Right cardiac atrium (tissue), 5 donors: Measurements from ENCODE around the gene CHAC2. TPM values are rescaled to one million over a fixed set of nuclear protein-coding genes. Genes with fewer than 3 reads are reported as not detected.
A peak's percentile ranks its signal among the peaks of the same experiment; 100 is the strongest.
"Not testable (repeated sequence)": the region's sequence is repeated elsewhere in the genome, so short reads cannot be mapped to it uniquely, and the experiment has no call there.

Experiments used
- ATAC-seq, 2 donors: fragments of 200-7000 bp; cut with Tn5 transposase; one replicate each; pipeline versions ENCODE4 v1.8.0 to v1.9.1; 2020; ENCODE audit warnings: moderate library complexity in 2 of 2, mild to moderate bottlenecking in 1 of 2
- DNase-seq, 3 donors: peaks; one replicate each; pipeline ENCODE4 v3.0.0-alpha.2; 2020
- H3K27ac ChIP-seq: one replicate; pipeline ENCODE4 v1.5.1; 2013; ENCODE audit warnings: mild to moderate bottlenecking, low read length, control low read depth, moderate library complexity
- H3K27me3 ChIP-seq: one replicate; pipeline ENCODE4 v1.6.1; 2013; ENCODE audit not compliant: control insufficient read depth, insufficient read depth
- H3K4me1 ChIP-seq: one replicate; pipeline ENCODE4 v1.6.1; 2013; ENCODE audit warnings: low read length; ENCODE audit not compliant: control insufficient read depth, insufficient read depth
- H3K4me3 ChIP-seq: one replicate; pipeline ENCODE4 v1.5.1; 2013; ENCODE audit warnings: low read length, control low read depth
- H3K9me3 ChIP-seq: one replicate; pipeline ENCODE4 v1.6.1; 2013; ENCODE audit warnings: low read length; ENCODE audit not compliant: control insufficient read depth
- WGBS: extraction: QIAGEN DNeasy Blood & Tissue Kit; methylation state at CpG from one replicate; pipeline ENCODE4 v1.1.7; 2013; 5-methylcytosine and 5-hydroxymethylcytosine counted together
- intact Hi-C, 4 donors: fragments of 100-400 bp; cut with DNase I; formaldehyde crosslinking; loops; one replicate each; pipeline versions ENCODE4 v1.11.0 to v1.14.0; 2022 to 2023
- polyA plus RNA-seq: library from polyadenylated mRNA; stranded (reverse); fragments of 200-250 nt; gene quantifications from one replicate; pipeline ENCODE4 v1.2.3, GENCODE V29; 2013
- total RNA-seq, 4 donors: library from RNA; stranded (reverse); fragmentation: NEBNext Ultra II Directional; extraction: Animal tissue kit (Norgen Biotek cat#: 25700); gene quantifications; one replicate each; pipeline ENCODE4 v1.2.1, GENCODE V29; 2021
- donor health status: healthy with polysubstance abuse.
- donor health status: DM: no; HTN: yes; CAD: no.
- donor health status: DM: no; HTN: no; CAD: no.
- donor health status: DM: no; HTN: yes; CAD: no; lungs with severe emphysema.
- donor health status: DM: yes; HTN: yes; CAD: no.

The CHAC2 gene
- total and polyA plus RNA-seq, 5 donors, result 2.1 to 3.8 (median 3.5) TPM

GRCh38 chr2:53802617-53803151, 35.1 kb downstream of the CHAC2 start:
- Histone ChIP-seq H3K4me1 (no peaks in the 10 kb centered on the region), H3K9me3 (no peaks in the 10 kb centered on the region), H3K27me3 (no peaks in the 10 kb centered on the region), H3K4me3 (no peak overlapping the region), H3K27ac (no peak overlapping the region)
- DNase-seq (no peak), ATAC-seq (no peak)
- WGBS, result 46% methylated on average over 7 of the region's 7 CpGs
- intact Hi-C loops, result no loop called here

GRCh38 chr2:53811601-53812000, 44.0 kb downstream of the CHAC2 start:
- no peaks in the 10 kb centered on the region for H3K27me3 ChIP-seq
- H3K4me1 ChIP-seq, result no peaks in the 10 kb centered on the region
- H3K4me3 ChIP-seq, result no peak overlapping the region
- H3K27ac ChIP-seq, result no peak overlapping the region
- WGBS, result 86% methylated on average over 3 of the region's 3 CpGs
- H3K9me3 ChIP-seq, result no peaks in the 10 kb centered on the region
- DNase-seq (no peak), ATAC-seq (no peak)
- intact Hi-C loops, result no loop called here

GRCh38 chr2:53813151-53813550, 45.5 kb downstream of the CHAC2 start:
- Histone ChIP-seq H3K27ac (no peak overlapping the region), H3K27me3 (no peaks in the 10 kb centered on the region), H3K4me3 (no peak overlapping the region), H3K9me3 (no peaks in the 10 kb centered on the region), H3K4me1 (no peaks in the 10 kb centered on the region)
- ATAC-seq, result no peak
- intact Hi-C loops, result no loop called here
- DNase-seq, result no peak

- DNase-seq, result no peak
- WGBS, result 89% methylated on average over 3 of the region's 3 CpGs
These were observed 51.3 kb downstream of the CHAC2 start for GRCh38 chr2:53818854-53819435.

GRCh38 chr2:53819634-53820033, 52.0 kb downstream of the CHAC2 start:
- Histone ChIP-seq H3K27me3 (no peaks in the 10 kb centered on the region), H3K9me3 (no peaks in the 10 kb centered on the region), H3K4me3 (no peak overlapping the region), H3K4me1 (no peaks in the 10 kb centered on the region), H3K27ac (no peak overlapping the region)
- ATAC-seq (no peak), DNase-seq (no peak)
- intact Hi-C loops, result no loop called here
- WGBS, result 88% methylated on average over 4 of the region's 4 CpGs

More at GRCh38 chr2:53818854-53819435, 51.3 kb downstream of the CHAC2 start:
- Histone ChIP-seq H3K27me3 (no peaks in the 10 kb centered on the region), H3K9me3 (no peaks in the 10 kb centered on the region), H3K4me1 (no peaks in the 10 kb centered on the region), H3K4me3 (no peak overlapping the region), H3K27ac (no peak overlapping the region)
- intact Hi-C loops, result no loop called here
- no peak for ATAC-seq

- H3K9me3 ChIP-seq, result no peaks in the 10 kb centered on the region
- DNase-seq (no peak), ATAC-seq (no peak)
- 90% methylated on average over 9 of the region's 9 CpGs for WGBS
- no peak overlapping the region for H3K27ac ChIP-seq
- H3K4me1 ChIP-seq, result no peaks in the 10 kb centered on the region
- H3K27me3 ChIP-seq, result no peaks in the 10 kb centered on the region
- H3K4me3 ChIP-seq, result no peak overlapping the region
- intact Hi-C loops, result no loop called here
These were observed 52.4 kb downstream of the CHAC2 start for GRCh38 chr2:53820048-53820447.

GRCh38 chr2:53820711-53821110, 53.1 kb downstream of the CHAC2 start:
- H3K4me3 ChIP-seq, result no peak overlapping the region
- no peak overlapping the region for H3K27ac ChIP-seq
- H3K27me3 ChIP-seq, result no peaks in the 10 kb centered on the region
- WGBS, result 93% methylated on average over 4 of the region's 4 CpGs
- intact Hi-C loops, result no loop called here
- H3K4me1 ChIP-seq, result no peaks in the 10 kb centered on the region
- H3K9me3 ChIP-seq, result no peaks in the 10 kb centered on the region
- ATAC-seq (peak; percentile 27 to 31), DNase-seq (no peak)

GRCh38 chr2:53821810-53822209, 54.2 kb downstream of the CHAC2 start:
- no peak overlapping the region for H3K27ac ChIP-seq
- ATAC-seq (no peak), DNase-seq (no peak)
- no peak overlapping the region for H3K4me3 ChIP-seq
- H3K4me1 ChIP-seq, result no peaks in the 10 kb centered on the region
- intact Hi-C loops, result no loop called here
- H3K27me3 ChIP-seq, result no peaks in the 10 kb centered on the region
- no peaks in the 10 kb centered on the region for H3K9me3 ChIP-seq
- 88% methylated on average over 6 of the region's 6 CpGs for WGBS

GRCh38 chr2:53823639-53824038, 56.0 kb downstream of the CHAC2 start:
- intact Hi-C loops, ATAC-seq, DNase-seq, H3K27ac ChIP-seq, H3K4me1 ChIP-seq, H3K27me3 ChIP-seq, H3K4me3 ChIP-seq, H3K9me3 ChIP-seq: not testable (repeated sequence)
- WGBS, result 88% methylated on average over 9 of the region's 9 CpGs

Other genes starting within 250 kb of the CHAC2 start
- 10 to 100 TPM; 10.0 to 18.0 (median 15.7) TPM for gene ASB3, start 19.1 kb downstream of the CHAC2 start, total RNA-seq
- 8.2 TPM for gene ASB3, start 19.1 kb downstream of the CHAC2 start, polyA plus RNA-seq
- gene ERLEC1, start 19.2 kb downstream of the CHAC2 start, total RNA-seq, result 10 to 100 TPM; 39.7 to 45.8 (median 40.5) TPM
- 29.1 TPM for gene ERLEC1, start 19.2 kb downstream of the CHAC2 start, polyA plus RNA-seq
- 1 to 10 TPM in 3 of 4 donors, under 1 TPM in 1; 0.85 to 2.2 (median 1.2) TPM for gene GPR75, start 92.2 kb downstream of the CHAC2 start, total RNA-seq
- gene GPR75, start 92.2 kb downstream of the CHAC2 start, polyA plus RNA-seq, result 0.84 TPM
- 10 to 100 TPM; 44.9 to 88.0 (median 50.4) TPM for gene PSME4, start 203.2 kb downstream of the CHAC2 start, total RNA-seq
- gene PSME4, start 203.2 kb downstream of the CHAC2 start, polyA plus RNA-seq, result 38.0 TPM